Left kidney (tissue), 2 donors: Measurements from ENCODE around the gene CRIP2. TPM values are rescaled to one million over a fixed set of nuclear protein-coding genes. Genes with fewer than 3 reads are reported as not detected.

Source experiments
- DNase-seq: peaks from one replicate; pipeline ENCODE4 v3.0.0-alpha.2; 2013
- polyA plus RNA-seq: library from polyadenylated mRNA; unstranded; fragments of 120-200 nt; gene quantifications from one replicate; pipeline ENCODE4 v1.2.1, GENCODE V29; 2013; ENCODE audit not compliant: insufficient read length

Gene CRIP2
- polyA plus RNA-seq, 1 donor, result 87.4 TPM

DNA sequence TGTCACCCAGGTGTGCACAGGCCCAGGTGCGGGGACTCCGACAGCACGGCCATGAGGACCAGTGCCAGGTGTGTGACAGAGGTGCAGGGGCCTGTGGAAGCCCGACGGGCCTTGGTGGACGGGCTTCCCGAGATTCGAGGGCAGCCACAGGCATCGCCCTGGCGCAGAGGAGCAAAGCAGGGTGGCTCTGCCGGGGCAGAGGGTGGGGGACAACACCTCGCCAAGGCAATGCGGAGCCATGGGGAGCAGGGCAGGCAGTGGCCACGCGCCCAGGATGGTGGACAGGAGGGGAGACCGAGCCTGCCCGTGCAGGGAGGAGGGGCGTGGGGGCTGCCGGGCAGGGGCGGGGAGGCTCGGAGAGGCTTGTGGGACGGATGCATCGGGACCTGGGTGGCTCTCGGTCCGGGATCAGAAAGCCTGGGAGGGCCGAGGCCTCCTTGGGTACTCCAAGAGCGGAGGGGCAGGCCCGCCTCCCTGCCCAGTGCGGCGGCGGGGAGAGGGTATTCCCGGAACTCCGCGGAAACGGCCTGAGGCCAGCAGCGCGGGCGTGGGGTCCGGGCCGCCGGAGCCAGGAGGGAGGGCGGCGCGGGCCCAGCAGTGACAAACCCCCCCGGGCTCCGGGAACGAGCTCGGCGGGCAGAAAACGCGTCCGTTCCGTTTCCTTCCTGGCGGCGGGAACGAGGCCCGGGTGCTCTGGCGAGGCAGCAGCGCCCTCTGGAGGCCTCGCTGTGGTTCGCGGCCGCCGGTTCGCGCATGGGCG, 53.4 kb downstream of the CRIP2 start:
- DNase-seq, result peak; percentile 69

DNA sequence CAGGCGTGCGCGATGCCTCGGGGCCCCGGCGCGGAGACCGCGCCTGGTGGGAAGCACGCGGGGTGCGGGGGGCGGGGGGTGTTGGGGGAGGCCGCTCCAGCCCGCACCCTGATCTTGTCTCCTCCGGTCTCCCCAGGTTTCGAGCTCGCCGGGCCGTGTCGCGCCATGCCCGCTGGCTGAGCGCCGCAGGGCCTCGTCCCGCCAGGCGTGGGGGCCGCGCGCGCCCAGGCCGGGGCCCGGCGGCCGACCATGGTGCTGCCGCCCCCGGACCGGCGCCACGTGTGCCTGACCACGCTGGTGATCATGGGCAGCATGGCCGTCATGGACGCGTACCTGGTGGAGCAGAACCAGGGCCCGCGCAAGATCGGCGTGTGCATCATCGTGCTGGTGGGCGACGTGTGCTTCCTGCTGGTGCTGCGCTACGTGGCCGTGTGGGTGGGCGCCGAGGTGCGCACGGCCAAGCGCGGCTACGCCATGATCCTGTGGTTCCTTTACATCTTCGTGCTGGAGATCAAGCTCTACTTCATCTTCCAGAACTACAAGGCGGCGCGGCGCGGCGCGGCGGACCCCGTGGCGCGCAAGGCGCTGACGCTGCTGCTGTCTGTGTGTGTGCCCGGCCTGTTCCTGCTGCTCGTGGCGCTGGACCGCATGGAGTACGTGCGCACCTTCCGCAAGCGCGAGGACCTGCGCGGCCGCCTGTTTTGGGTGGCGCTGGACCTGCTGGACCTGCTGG, 54.1 kb downstream of the CRIP2 start:
- no peak for DNase-seq

DNA sequence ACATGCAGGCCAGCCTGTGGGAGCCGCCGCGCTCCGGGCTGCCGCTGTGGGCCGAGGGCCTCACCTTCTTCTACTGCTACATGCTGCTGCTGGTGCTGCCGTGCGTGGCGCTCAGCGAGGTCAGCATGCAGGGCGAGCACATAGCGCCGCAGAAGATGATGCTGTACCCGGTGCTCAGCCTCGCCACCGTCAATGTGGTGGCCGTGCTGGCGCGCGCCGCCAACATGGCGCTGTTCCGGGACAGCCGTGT, 54.6 kb downstream of the CRIP2 start:
- DNase-seq, result no peak

Other genes with a start within 250 kb of the CRIP2 start
- 32.1 TPM for gene BTBD6, start 226.3 kb upstream of the CRIP2 start, polyA plus RNA-seq
- gene BRF1, start 173.8 kb upstream of the CRIP2 start, polyA plus RNA-seq, result 37.6 TPM
- 67.0 TPM for gene PACS2, start 160.1 kb upstream of the CRIP2 start, polyA plus RNA-seq
- gene TEX22, start 76.3 kb upstream of the CRIP2 start, polyA plus RNA-seq, result 1.4 TPM
- 117 TPM for gene MTA1, start 55.0 kb upstream of the CRIP2 start, polyA plus RNA-seq
- gene CRIP1, start 12.1 kb downstream of the CRIP2 start, polyA plus RNA-seq, result 22.7 TPM
- gene TEDC1, start 16.4 kb downstream of the CRIP2 start, polyA plus RNA-seq, result 5.6 TPM
- gene TMEM121, start 51.8 kb downstream of the CRIP2 start, polyA plus RNA-seq, result 2.8 TPM